22Rv1 (cell line): ENCODE results near the gene NUAK1.
"Not testable (repeated sequence)": the region's sequence is repeated elsewhere in the genome, so short reads cannot be mapped to it uniquely, and the experiment has no call there.

ENCODE experiments used
- H3K27ac ChIP-seq: fragments of 450-650 bp; 2 replicates; pipeline ENCODE4 v1.5.1; 2017
- ZFX ChIP-seq: fragments of 450-650 bp; IDR thresholded peaks from 2 replicates; pipeline ENCODE4 v1.6.1; 2017; ENCODE audit warnings: antibody characterized with exemption, borderline replicate concordance
- TF ChIP-seq, protein P1 (sequence below): fragments of 450-650 bp; IDR thresholded peaks from 2 replicates; pipeline ENCODE4 v1.5.1; 2017; ENCODE audit warnings: mild to moderate bottlenecking

NUAK1 gene

GRCh38 chr12:106021516-106021915 is 117.2 kb downstream of the NUAK1 start:
- H3K27ac ChIP-seq: no peak overlapping the region
- TF ChIP-seq ZFX: no peak
- TF ChIP-seq, protein P1, sequence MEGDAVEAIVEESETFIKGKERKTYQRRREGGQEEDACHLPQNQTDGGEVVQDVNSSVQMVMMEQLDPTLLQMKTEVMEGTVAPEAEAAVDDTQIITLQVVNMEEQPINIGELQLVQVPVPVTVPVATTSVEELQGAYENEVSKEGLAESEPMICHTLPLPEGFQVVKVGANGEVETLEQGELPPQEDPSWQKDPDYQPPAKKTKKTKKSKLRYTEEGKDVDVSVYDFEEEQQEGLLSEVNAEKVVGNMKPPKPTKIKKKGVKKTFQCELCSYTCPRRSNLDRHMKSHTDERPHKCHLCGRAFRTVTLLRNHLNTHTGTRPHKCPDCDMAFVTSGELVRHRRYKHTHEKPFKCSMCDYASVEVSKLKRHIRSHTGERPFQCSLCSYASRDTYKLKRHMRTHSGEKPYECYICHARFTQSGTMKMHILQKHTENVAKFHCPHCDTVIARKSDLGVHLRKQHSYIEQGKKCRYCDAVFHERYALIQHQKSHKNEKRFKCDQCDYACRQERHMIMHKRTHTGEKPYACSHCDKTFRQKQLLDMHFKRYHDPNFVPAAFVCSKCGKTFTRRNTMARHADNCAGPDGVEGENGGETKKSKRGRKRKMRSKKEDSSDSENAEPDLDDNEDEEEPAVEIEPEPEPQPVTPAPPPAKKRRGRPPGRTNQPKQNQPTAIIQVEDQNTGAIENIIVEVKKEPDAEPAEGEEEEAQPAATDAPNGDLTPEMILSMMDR: no peak

- no peak overlapping the region for H3K27ac ChIP-seq
- TF ChIP-seq, protein P1: no peak
- no peak for TF ChIP-seq ZFX
Measured at GRCh38 chr12:106020736-106021135, 118.0 kb downstream of the NUAK1 start.

GRCh38 chr12:106019144-106019543 is 119.6 kb downstream of the NUAK1 start:
- no peak overlapping the region for H3K27ac ChIP-seq
- TF ChIP-seq ZFX: no peak
- TF ChIP-seq, protein P1: no peak

DNA sequence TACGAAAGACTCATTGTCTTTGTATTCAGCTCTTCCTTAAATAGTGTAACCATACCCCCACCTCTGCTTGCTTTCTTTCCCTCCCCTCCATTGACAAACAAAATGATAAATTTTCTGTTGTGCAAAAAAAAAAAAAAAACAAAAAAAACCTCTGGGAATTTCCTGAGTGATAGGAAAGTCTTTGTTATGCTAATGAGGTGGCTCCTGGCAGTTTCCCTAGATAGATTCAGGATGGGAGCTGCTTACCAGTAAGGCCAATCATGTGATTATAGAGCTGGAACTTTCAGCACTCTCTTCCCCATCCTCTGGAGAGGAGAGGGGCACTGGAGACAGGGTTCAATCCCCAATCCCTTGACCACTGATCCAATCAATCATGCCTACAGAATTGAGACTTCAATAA is 120.5 kb downstream of the NUAK1 start:
- no peak overlapping the region for H3K27ac ChIP-seq
- TF ChIP-seq, protein P1: no peak
- TF ChIP-seq ZFX: no peak

- not testable (repeated sequence) for H3K27ac ChIP-seq
Measured at GRCh38 chr12:106016601-106017278, 122.0 kb downstream of the NUAK1 start.

GRCh38 chr12:106015646-106016045 is 123.1 kb downstream of the NUAK1 start:
- TF ChIP-seq ZFX: no peak
- TF ChIP-seq, protein P1: no peak
- H3K27ac ChIP-seq: no peak overlapping the region

- TF ChIP-seq ZFX: no peak
- TF ChIP-seq, protein P1: no peak
- no peak overlapping the region for H3K27ac ChIP-seq
Measured at GRCh38 chr12:106013941-106014340, 124.8 kb downstream of the NUAK1 start.
